GM21528 (cell line): Measurements from ENCODE around the gene ATXN1.

Experiments used
- ATAC-seq: cut with Tn5 transposase; IDR thresholded peaks from one replicate; pipeline ENCODE4 v1.9.1; 2021; ENCODE audit warnings: mild to moderate bottlenecking, moderate library complexity; ENCODE audit not compliant: unreplicated experiment, low FRiP score

ATXN1 gene

GRCh38 chr6:16316741-16317251, 444.5 kb downstream of the ATXN1 start:
- ATAC-seq, result no peak

DNA sequence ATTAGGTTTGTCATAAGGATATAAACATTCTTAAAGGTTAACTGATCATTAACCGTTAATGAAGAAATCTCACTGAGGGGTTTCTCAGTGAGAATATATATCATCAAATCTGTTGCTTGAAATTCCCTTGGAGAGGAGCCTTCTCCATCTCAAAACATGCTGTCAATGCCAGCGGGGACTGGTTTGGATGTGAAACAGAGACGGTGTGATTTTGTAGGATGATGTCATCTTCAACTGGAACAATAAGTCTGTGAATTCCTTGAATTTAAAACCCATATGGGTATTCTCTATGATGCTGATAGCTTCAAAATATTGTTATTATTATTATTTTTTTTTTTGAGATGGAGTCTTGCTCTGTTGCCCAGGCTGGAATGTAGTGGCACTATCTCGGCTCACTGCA, 447.0 kb downstream of the ATXN1 start:
- ATAC-seq, result no peak

GRCh38 chr6:16313732-16314131, 447.5 kb downstream of the ATXN1 start:
- ATAC-seq, result no peak

GRCh38 chr6:16311763-16312162, 449.5 kb downstream of the ATXN1 start:
- ATAC-seq, result no peak

DNA sequence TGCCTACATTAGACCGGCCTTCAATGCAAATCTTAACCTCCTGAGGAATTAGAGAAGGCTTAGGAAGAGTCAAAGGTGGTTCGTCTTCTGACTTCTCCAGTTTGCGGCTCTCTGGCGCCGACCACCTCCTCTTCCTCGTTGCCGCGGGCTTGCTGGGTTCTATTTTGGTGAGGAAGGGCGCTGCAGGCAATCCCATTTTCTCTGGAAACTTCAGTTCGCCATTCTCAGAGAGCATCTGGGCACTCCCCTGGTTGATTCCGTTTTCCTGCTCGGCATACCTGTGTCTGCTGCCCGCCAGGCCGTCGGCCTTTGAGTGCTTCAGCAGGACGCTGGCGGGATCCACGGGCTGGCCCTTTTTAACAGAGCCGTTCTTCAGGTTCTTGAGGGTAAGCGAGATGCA, 454.9 kb downstream of the ATXN1 start:
- ATAC-seq, result no peak

DNA sequence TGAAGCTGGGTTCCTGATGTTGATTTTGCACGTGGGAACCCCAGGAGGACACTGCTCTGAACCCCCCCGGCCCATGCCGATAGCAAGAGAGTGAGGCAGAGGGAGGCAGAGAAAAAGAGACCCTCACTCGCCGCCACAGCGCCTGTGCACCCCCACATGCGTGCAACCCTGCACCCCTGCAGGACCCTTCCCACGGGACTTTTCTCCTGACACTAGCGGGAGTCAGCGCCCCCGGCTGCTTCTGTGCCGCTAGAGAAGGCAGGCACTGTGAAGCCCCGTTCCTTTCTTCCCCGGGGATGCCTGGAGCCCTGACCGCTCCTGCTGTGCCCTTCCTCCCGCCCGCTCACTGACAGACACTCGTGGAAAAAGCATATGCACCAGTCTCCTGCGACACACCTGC, 455.5 kb downstream of the ATXN1 start:
- ATAC-seq, result peak; percentile 39

GRCh38 chr6:16305246-16305725, 456.0 kb downstream of the ATXN1 start:
- peak; percentile 85 for ATAC-seq

- ATAC-seq, result no peak
Observed at GRCh38 chr6:16302721-16303552, 458.3 kb downstream of the ATXN1 start.

- ATAC-seq, result peak; percentile 39
Observed at GRCh38 chr6:16301511-16301910, 459.7 kb downstream of the ATXN1 start.

DNA sequence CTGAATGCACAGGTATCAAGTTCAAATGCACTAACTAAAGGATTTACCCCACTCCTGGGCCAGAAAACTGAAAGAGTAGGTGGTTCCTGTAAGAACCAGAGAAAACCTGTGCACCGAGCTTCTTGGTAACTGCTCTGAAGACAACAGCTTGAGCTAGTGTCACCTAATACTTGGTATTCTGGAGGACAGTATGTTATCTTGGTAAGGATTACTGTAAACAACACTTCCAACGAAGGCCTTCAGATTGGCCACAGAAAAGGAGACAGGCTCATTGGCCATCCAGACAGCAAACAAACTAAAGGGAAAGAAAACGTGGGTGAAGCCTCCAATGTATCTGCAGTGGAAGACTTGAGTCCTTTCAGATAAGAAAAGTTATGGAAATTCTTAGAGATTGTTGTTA, 461.4 kb downstream of the ATXN1 start:
- no peak for ATAC-seq

- no peak for ATAC-seq
Observed at GRCh38 chr6:16296061-16296670, 465.1 kb downstream of the ATXN1 start.

DNA sequence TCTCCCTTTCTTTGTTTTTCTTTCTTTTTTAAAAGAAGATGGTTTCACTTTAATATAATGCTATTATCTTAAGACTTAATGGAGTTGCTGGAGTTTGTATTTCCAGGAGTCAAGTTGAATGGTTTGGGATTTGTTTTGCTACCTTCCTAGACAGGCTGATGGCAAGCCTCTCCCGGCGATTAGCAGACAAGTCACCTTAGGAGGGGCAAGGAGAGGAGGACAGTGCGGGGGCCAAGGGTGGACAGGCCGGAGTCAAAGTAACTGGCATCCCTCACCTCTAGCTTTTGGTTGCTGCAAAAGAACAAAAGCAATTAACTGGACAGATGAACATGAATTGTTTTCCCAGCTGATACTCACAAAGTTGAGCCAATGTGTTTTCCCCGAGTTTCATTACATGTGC, 465.8 kb downstream of the ATXN1 start:
- ATAC-seq, result no peak

DNA sequence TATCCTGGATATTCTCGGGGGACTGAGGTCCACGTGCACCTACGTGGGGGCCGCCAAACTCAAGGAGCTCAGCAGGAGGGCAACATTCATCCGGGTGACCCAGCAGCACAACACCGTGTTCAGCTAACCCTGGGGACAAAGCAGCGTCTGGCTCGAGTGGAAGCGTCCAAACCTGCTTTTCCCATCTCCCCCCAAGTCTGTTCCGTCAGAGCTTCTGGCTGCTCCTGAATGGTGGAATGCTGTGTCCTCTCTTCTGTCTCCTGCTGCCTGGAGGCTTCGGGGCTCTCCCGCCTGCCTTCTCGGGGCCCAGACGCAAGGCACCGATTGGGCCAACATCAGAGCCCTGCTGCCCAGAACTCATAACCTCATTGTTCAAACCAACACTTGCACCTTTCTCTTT, 466.2 kb downstream of the ATXN1 start:
- no peak for ATAC-seq

- ATAC-seq, result no peak
Observed at GRCh38 chr6:16294371-16294770, 466.9 kb downstream of the ATXN1 start.

DNA sequence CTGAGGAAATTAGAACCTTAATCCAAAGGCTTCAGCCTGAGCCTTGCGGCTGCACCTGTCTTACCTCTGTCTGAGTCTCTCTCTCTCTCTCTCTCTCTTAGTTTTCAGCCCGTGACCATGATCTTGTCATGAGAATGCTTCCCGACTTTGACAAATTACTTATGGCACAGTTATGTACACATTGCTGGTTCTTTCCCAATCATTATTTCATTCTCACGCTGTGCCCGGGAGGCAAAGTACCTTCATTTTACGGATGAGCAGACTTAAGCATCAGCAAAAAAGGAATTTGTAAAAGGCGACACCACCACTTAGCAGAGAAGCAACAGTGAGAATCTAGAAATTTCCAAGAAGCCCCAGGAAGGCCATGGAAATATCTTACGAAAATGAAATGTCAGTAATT, 468.3 kb downstream of the ATXN1 start:
- ATAC-seq, result no peak

- ATAC-seq, result no peak
Observed at GRCh38 chr6:16292432-16292831, 468.8 kb downstream of the ATXN1 start.

DNA sequence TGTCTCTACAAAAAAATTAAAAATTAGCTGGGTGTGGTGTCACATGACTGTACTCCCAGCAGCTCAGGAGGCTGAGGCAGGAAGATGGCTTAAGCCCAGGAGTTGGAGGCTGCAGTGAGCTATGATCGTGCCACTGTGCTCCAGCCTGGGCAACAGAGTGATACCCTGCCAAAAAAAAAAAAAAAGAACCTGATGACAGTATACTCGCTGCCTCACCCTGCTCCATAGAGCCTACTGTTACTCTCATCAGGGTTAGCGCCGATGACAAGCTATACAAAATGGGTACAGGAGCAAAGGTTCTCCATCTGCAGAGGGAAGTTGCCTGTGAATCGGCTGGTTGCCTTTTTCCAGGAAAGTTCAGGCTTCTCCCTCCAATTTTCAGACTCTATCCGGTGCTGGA, 469.5 kb downstream of the ATXN1 start:
- ATAC-seq, result no peak

DNA sequence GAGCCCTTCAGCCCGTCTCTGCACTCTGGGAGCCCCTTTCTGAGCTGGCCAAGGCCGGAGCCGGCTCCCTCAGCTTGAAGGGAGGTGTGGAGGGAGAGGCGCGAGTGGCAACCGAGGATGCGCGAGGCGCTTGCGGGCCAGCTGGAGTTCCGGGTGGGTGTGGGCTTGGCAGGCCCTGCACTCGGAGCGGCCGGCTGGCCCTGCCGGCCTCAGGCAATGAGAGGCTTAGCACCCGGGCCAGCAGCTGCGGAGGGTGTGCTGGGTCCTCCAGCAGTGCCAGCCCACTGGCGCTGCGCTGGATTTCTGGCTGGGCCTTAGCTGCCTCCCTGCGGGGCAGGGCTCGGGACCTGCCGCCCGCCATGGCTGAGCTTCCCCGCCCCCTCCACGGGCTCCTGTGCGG, 473.1 kb downstream of the ATXN1 start:
- ATAC-seq, result no peak

- no peak for ATAC-seq
Observed at GRCh38 chr6:16286151-16286522, 475.1 kb downstream of the ATXN1 start.

- ATAC-seq, result no peak
Observed at GRCh38 chr6:16285467-16286150, 475.7 kb downstream of the ATXN1 start.

DNA sequence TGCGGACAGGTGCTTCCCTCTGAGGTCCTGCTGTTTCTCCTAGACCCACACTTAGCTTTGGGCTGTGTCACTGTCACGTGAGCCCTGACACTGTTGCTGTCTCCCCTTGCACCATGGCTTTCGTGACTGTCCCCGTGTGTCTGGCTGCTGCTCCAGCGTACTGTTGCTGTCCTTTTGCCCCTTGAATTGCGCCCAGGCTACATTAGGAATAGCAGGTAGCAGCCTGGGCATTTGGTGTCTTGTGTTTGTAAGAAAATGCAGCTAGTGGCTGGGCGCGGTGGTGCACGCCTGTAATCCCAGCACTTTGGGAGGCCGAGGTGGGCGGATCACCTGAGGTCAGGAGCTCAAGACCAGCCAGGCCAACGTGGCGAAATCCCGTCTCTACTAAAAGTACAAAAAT, 476.8 kb downstream of the ATXN1 start:
- ATAC-seq, result no peak
